Measurements from ENCODE around the gene MACROH2A2. TPM values are rescaled to one million over a fixed set of nuclear protein-coding genes. Genes with fewer than 3 reads are reported as not detected.

MACROH2A2 gene
- total RNA-seq, 6 experiments from 2014 or later, result 0.69 to 1.1 TPM; not detected in 4

GRCh38 chr10:70145166-70145665 is 92.6 kb downstream of the MACROH2A2 start:
- peaks cover 18% of the 10 kb centered on the region for H3K36me3 Mint-ChIP-seq (ENCODE audit: low read depth)
- H3K4me1 Mint-ChIP-seq (ENCODE audit: low read depth), result peaks cover 34% of the 10 kb centered on the region
- H3K4me3 Mint-ChIP-seq, result peak overlapping the region; percentile 78
- no peak for DNase-seq
- no peaks in the 10 kb centered on the region for H3K27me3 Mint-ChIP-seq (ENCODE audit: insufficient read depth)
- no peak for TF ChIP-seq CTCF (IDR thresholded peaks at IDR 0.05)
- H3K27ac Mint-ChIP-seq, result peak overlapping the region; percentile 67
- H3K9me3 Mint-ChIP-seq, result no peaks in the 10 kb centered on the region

GRCh38 chr10:70145666-70146488 is 93.2 kb downstream of the MACROH2A2 start:
- Mint-ChIP-seq H3K4me1 (ENCODE audit: low read depth) (peaks cover 34% of the 10 kb centered on the region), H3K36me3 (ENCODE audit: low read depth) (peaks cover 18% of the 10 kb centered on the region), H3K27ac (peak overlapping the region; percentile 93), H3K4me3 (peak overlapping the region; percentile 87), H3K27me3 (ENCODE audit: insufficient read depth) (no peaks in the 10 kb centered on the region), H3K9me3 (no peaks in the 10 kb centered on the region)
- peak; percentile 66 for DNase-seq
- peak; percentile 77 for TF ChIP-seq CTCF (IDR thresholded peaks at IDR 0.05)

- H3K9me3 Mint-ChIP-seq, result no peaks in the 10 kb centered on the region
- H3K36me3 Mint-ChIP-seq (ENCODE audit: low read depth), result peaks cover 25% of the 10 kb centered on the region
- peak within 1 kb of the TSS; percentile 93 for H3K27ac Mint-ChIP-seq
- peak within 1 kb of the TSS; percentile 87 for H3K4me3 Mint-ChIP-seq
- DNase-seq, result peak; percentile 97
- H3K4me1 Mint-ChIP-seq (ENCODE audit: low read depth), result peaks cover 34% of the 10 kb centered on the region
- H3K27me3 Mint-ChIP-seq (ENCODE audit: insufficient read depth), result no peaks in the 10 kb centered on the region
- peak; percentile 78 for TF ChIP-seq CTCF (IDR thresholded peaks at IDR 0.05)
These were observed 94.0 kb downstream of the MACROH2A2 start, which contains the start of gene TYSND1 for GRCh38 chr10:70146489-70147258. Gene TYSND1, minus strand, starts transcription at chr10:70146700. Its CDS starts 114 bp downstream, at chr10:70146586.

GRCh38 chr10:70147259-70147625 is 94.6 kb downstream of the MACROH2A2 start:
- Mint-ChIP-seq H3K27ac (peak overlapping the region; percentile 93), H3K4me3 (peak overlapping the region; percentile 82), H3K4me1 (ENCODE audit: low read depth) (peaks cover 34% of the 10 kb centered on the region), H3K36me3 (ENCODE audit: low read depth) (peaks cover 25% of the 10 kb centered on the region), H3K9me3 (no peaks in the 10 kb centered on the region), H3K27me3 (ENCODE audit: insufficient read depth) (peaks cover 1% of the 10 kb centered on the region; the same call in 1 of the 2 replicates)
- peak; percentile 5; the same call in 1 of the 2 replicates for TF ChIP-seq CTCF (IDR thresholded peaks at IDR 0.05)
- no peak for DNase-seq

- Mint-ChIP-seq H3K9me3 (no peaks in the 10 kb centered on the region), H3K4me1 (ENCODE audit: low read depth) (peaks cover 34% of the 10 kb centered on the region), H3K27me3 (ENCODE audit: insufficient read depth) (peaks cover 1% of the 10 kb centered on the region), H3K27ac (peak overlapping the region; percentile 43; the same call in 1 of the 2 replicates), H3K36me3 (ENCODE audit: low read depth) (peaks cover 35% of the 10 kb centered on the region), H3K4me3 (no peak overlapping the region)
- DNase-seq, result no peak
- TF ChIP-seq CTCF (IDR thresholded peaks at IDR 0.05), result no peak
These were observed 95.9 kb downstream of the MACROH2A2 start for GRCh38 chr10:70148516-70148915.

All from HFFc6 (cell line).